PC-3 (cell line): Measurements from ENCODE around the gene AKAP8L.

ENCODE experiments used
- EZH2 ChIP-seq: fragments of 300-600 bp; sonication (generic); IDR thresholded peaks from one replicate; pipeline ENCODE4 v1.6.1; 2017; ENCODE audit warnings: antibody characterized with exemption, mild to moderate bottlenecking, low read length; ENCODE audit not compliant: unreplicated experiment
- EZH2phosphoT487 ChIP-seq: fragments of 300-600 bp; sonication (generic); IDR thresholded peaks from 2 replicates; pipeline ENCODE4 v1.6.1; 2018; ENCODE audit warnings: mild to moderate bottlenecking, antibody characterized with exemption, low read length, borderline replicate concordance
- TF ChIP-seq, protein P1 (sequence below): fragments of 300-600 bp; sonication (generic); conservative IDR thresholded peaks from 2 replicates; pipeline ENCODE4 v1.5.1; 2017; ENCODE audit warnings: antibody characterized with exemption, low read depth, mild to moderate bottlenecking, low read length

DNA sequence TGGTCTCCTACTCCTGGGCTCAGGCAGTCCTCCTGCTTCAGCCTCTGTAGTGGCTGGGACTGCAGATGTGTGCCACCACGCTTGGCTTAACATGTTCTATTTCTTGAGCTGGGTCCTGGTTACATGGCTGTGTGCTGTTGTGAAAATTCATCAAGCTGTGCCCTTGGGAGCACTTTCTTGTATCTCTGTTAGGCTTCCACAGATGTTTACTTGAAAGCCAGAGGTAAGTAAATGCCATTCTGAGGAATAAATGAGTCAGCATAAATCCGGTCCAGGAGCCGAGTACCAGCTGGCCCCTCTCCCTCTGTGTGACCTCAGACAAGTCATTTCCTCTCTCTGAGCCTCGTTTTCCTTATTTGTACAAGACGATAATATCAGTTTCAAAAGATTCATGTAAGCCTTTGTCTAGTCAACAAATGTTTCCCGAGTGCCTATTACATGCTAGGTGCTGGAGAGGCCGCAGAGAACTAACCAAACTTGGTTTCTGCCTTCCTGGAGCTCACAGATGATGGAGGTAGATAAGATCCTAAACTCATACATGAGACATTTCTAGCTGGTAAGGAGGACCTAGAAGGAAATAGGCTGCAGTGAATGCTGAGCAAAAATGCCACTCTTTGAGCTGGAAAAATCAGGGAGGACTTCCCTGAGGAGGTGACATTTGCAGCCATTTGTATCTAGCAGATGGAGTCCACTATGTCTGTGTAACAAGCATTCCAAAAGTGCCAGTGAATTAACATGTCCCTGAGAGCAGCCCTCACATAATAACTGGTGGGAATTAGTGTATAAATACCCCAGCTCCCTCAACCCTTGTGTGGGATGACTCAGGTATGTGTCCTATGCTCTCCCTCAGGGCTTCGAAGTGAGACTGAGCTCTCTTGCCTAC, 48.3 kb upstream of the AKAP8L start:
- TF ChIP-seq, protein P1, sequence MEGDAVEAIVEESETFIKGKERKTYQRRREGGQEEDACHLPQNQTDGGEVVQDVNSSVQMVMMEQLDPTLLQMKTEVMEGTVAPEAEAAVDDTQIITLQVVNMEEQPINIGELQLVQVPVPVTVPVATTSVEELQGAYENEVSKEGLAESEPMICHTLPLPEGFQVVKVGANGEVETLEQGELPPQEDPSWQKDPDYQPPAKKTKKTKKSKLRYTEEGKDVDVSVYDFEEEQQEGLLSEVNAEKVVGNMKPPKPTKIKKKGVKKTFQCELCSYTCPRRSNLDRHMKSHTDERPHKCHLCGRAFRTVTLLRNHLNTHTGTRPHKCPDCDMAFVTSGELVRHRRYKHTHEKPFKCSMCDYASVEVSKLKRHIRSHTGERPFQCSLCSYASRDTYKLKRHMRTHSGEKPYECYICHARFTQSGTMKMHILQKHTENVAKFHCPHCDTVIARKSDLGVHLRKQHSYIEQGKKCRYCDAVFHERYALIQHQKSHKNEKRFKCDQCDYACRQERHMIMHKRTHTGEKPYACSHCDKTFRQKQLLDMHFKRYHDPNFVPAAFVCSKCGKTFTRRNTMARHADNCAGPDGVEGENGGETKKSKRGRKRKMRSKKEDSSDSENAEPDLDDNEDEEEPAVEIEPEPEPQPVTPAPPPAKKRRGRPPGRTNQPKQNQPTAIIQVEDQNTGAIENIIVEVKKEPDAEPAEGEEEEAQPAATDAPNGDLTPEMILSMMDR, result no peak
- TF ChIP-seq EZH2 (no peak), EZH2phosphoT487 (no peak)
